Breast epithelium (tissue), 4 donors: ENCODE results near the gene TASP1. TPM values are rescaled to one million over a fixed set of nuclear protein-coding genes. Genes with fewer than 3 reads are reported as not detected.

Source experiments
- DNase-seq, 2 donors: peaks; one replicate each; pipeline ENCODE4 v3.0.0-alpha.2; 2019; ENCODE audit warnings: low spot score in 2 of 2
- H3K27ac ChIP-seq, 2 donors: fragments of 200-600 bp; sonication (generic) in 1 of 2; one replicate each; pipeline ENCODE4 v1.5.1; 2016 to 2019; ENCODE audit warnings: mild to moderate bottlenecking in 1 of 2
- H3K27me3 ChIP-seq, 2 donors: fragments of 200-600 bp; sonication (generic) in 1 of 2; one replicate each; pipeline versions ENCODE4 v1.5.1 to v1.6.0; 2017 to 2019; ENCODE audit warnings: control low read depth in 1 of 2, mild to moderate bottlenecking in 1 of 2
- H3K36me3 ChIP-seq: fragments of 200-600 bp; one replicate; pipeline ENCODE4 v1.5.1; 2019
- H3K4me1 ChIP-seq, 2 donors: fragments of 200-600 bp; sonication (generic); one replicate each; pipeline ENCODE4 v1.5.1; 2016 to 2019; ENCODE audit warnings: control low read depth in 1 of 2
- H3K4me3 ChIP-seq, 3 donors: fragments of 200-600 bp; sonication (generic); 1 replicate in 2 of 3; 2 replicates in 1 of 3; pipeline ENCODE4 v1.5.1; 2016 to 2019; ENCODE audit warnings: mild to moderate bottlenecking in 3 of 3, moderate library complexity in 2 of 3
- H3K9me3 ChIP-seq, 2 donors: fragments of 200-600 bp; sonication (generic) in 1 of 2; one replicate each; pipeline ENCODE4 v1.5.1; 2016 to 2019; ENCODE audit warnings: control low read depth in 1 of 2
- CTCF ChIP-seq, 3 donors: fragments of 450-650 bp; IDR thresholded peaks; one replicate each; pipeline ENCODE4 v1.5.1; 2016 to 2017; ENCODE audit warnings: antibody characterized with exemption in 3 of 3, mild to moderate bottlenecking in 3 of 3, moderate library complexity in 3 of 3
- POLR2A ChIP-seq: fragments of 450-650 bp; IDR thresholded peaks from one replicate; pipeline ENCODE4 v1.6.1; 2016; ENCODE audit warnings: antibody characterized with exemption, mild to moderate bottlenecking, moderate library complexity
- POLR2AphosphoS5 ChIP-seq, 3 donors: sonication (generic); formaldehyde crosslinking; IDR thresholded peaks; one replicate each; pipeline ENCODE4 v1.6.1; 2017; ENCODE audit warnings: antibody characterized with exemption in 3 of 3
- intact Hi-C: fragments of 100-400 bp; cut with DNase I; formaldehyde crosslinking; loops from one replicate; pipeline ENCODE4 v1.15.1; 2023; ENCODE audit warnings: low total_unique reads
- total RNA-seq, 3 donors: library from RNA; depleted of rRNA; stranded (reverse); fragments of >200 nt; gene quantifications; one replicate each; pipeline ENCODE4 v1.1.0, GENCODE V29; 2016

Gene TASP1
- total RNA-seq, 3 donors from 2014 or later = 12.0 to 26.1 (median 19.0) TPM

GRCh38 chr20:13530146-13530545 lies 108.6 kb downstream of the TASP1 start:
- H3K27me3 ChIP-seq = no peaks in the 10 kb centered on the region
- no peak for DNase-seq
- TF ChIP-seq POLR2AphosphoS5 (IDR thresholded peaks at IDR 0.05) (no peak), POLR2A (no peak), CTCF (IDR thresholded peaks at IDR 0.05) (no peak)
- no peak overlapping the region for H3K27ac ChIP-seq
- H3K4me1 ChIP-seq = no peaks in the 10 kb centered on the region
- no peaks in the 10 kb centered on the region for H3K36me3 ChIP-seq
- intact Hi-C loops = no loop called here
- H3K9me3 ChIP-seq = no peaks in the 10 kb centered on the region
- H3K4me3 ChIP-seq = no peak overlapping the region

- Histone ChIP-seq H3K27me3 (no peaks in the 10 kb centered on the region), H3K9me3 (no peaks in the 10 kb centered on the region), H3K27ac (no peak overlapping the region), H3K4me3 (no peak overlapping the region), H3K4me1 (no peaks in the 10 kb centered on the region), H3K36me3 (peaks cover 4% of the 10 kb centered on the region)
- intact Hi-C loops = no loop called here
- TF ChIP-seq POLR2AphosphoS5 (IDR thresholded peaks at IDR 0.05) (no peak), POLR2A (no peak), CTCF (IDR thresholded peaks at IDR 0.05) (no peak)
- no peak for DNase-seq
Observed at GRCh38 chr20:13526551-13526950, 112.2 kb downstream of the TASP1 start.

- intact Hi-C loops = no loop called here
- TF ChIP-seq POLR2AphosphoS5 (IDR thresholded peaks at IDR 0.05) (no peak), CTCF (IDR thresholded peaks at IDR 0.05) (no peak), POLR2A (no peak)
- DNase-seq = no peak
- Histone ChIP-seq H3K4me1 (no peaks in the 10 kb centered on the region), H3K27ac (no peak overlapping the region), H3K36me3 (peaks cover 4% of the 10 kb centered on the region), H3K9me3 (no peaks in the 10 kb centered on the region), H3K27me3 (no peaks in the 10 kb centered on the region), H3K4me3 (no peak overlapping the region)
Observed at GRCh38 chr20:13525225-13525940, 113.3 kb downstream of the TASP1 start.

GRCh38 chr20:13524339-13524738 lies 114.4 kb downstream of the TASP1 start:
- intact Hi-C loops = no loop called here
- H3K27me3 ChIP-seq = no peaks in the 10 kb centered on the region

More at GRCh38 chr20:13524339-13524738, 114.4 kb downstream of the TASP1 start:
- no peak overlapping the region for H3K4me3 ChIP-seq
- H3K4me1 ChIP-seq = no peaks in the 10 kb centered on the region
- TF ChIP-seq POLR2AphosphoS5 (IDR thresholded peaks at IDR 0.05) = no peak
- no peak for TF ChIP-seq POLR2A
- TF ChIP-seq CTCF (IDR thresholded peaks at IDR 0.05) = no peak
- no peak overlapping the region for H3K27ac ChIP-seq
- peaks cover 4% of the 10 kb centered on the region for H3K36me3 ChIP-seq
- no peaks in the 10 kb centered on the region for H3K9me3 ChIP-seq
- no peak for DNase-seq
